ENCODE measurements around the gene TSHZ3.

Gene TSHZ3

DNA sequence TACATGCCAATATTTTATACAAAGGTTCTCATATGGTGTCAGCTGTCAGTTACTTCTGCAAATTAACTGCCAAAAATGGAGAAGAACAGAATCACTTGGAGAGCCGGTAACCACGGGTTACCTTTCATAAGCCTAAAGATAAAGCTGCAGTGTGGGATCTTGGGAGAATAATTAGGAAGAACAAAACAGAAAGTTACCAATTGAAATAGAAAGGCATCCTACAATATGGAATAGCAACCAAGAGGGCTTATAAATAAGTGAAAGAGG is 74.2 kb downstream of the TSHZ3 start:
- peaks cover 3 to 5% of the 10 kb centered on the region in 2 donors for H3K36me3 ChIP-seq (ENCODE audit: control insufficient read depth in 1 of 2, insufficient read depth in 2 of 2, low read length in 2 of 2)
- H3K27me3 ChIP-seq (ENCODE audit: control insufficient read depth in 1 of 2, insufficient read depth in 2 of 2, low read length in 2 of 2): no peaks in the 10 kb centered on the region
- no peak overlapping the region for H3K4me3 ChIP-seq (ENCODE audit: low read depth in 1 of 2, low read length in 2 of 2)
- H3K9me3 ChIP-seq (ENCODE audit: control insufficient read depth in 1 of 2, low read length in 2 of 2): no peaks in the 10 kb centered on the region
- H3K4me1 ChIP-seq (ENCODE audit: control insufficient read depth in 1 of 2, insufficient read depth in 2 of 2, low read length in 2 of 2): no peaks in the 10 kb centered on the region
- H3K9ac ChIP-seq (ENCODE audit: low read depth in 1 of 2, low read length in 2 of 2): no peak overlapping the region
- H3K27ac ChIP-seq (ENCODE audit: low read depth, low read length): no peak overlapping the region

DNA sequence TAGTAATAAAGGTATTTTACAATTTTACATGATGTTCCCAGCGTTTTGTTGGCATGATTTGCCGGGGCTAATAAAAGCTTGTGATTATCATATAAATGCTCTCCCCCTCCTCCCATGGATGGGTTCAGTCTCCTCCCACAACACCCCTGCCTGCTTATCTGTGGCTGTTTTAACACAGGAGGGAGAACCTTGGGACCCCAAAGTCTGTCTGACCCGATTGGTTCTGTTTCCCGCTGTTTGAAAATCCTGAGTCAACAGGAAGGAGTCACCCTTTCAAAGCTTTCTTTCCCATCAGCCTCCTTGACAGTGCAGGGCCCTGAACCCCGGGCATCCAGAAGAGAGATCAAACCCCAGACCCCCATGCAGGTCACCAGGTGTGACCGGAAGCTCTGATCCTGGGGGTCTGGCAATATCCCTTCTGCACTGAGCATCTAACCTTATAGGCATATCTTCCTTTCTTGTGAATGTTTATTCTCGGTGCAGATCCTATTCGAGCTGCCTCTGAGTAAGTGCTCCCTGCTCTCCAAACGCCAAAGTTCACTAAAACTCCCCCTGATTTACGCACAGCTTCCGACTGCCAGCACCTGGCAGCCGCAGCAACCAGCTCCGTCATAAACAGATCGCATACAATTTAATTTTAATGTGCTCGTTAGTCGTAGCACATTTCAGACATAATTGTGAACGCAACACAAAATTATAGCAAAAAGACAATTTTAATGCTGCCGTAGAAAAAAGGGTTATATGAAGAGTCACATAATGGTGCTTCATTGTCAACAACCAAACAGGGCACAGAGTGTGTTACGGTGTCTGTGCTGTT is 74.8 kb downstream of the TSHZ3 start:
- Histone ChIP-seq H3K27me3 (ENCODE audit: control insufficient read depth in 1 of 2, insufficient read depth in 2 of 2, low read length in 2 of 2) (no peaks in the 10 kb centered on the region), H3K4me3 (ENCODE audit: low read depth in 1 of 2, low read length in 2 of 2) (no peak overlapping the region), H3K27ac (ENCODE audit: low read depth, low read length) (no peak overlapping the region), H3K9me3 (ENCODE audit: control insufficient read depth in 1 of 2, low read length in 2 of 2) (no peaks in the 10 kb centered on the region), H3K36me3 (ENCODE audit: control insufficient read depth in 1 of 2, insufficient read depth in 2 of 2, low read length in 2 of 2) (peaks cover 3 to 5% of the 10 kb centered on the region in 2 donors), H3K9ac (ENCODE audit: low read depth in 1 of 2, low read length in 2 of 2) (no peak overlapping the region), H3K4me1 (ENCODE audit: control insufficient read depth in 1 of 2, insufficient read depth in 2 of 2, low read length in 2 of 2) (no peaks in the 10 kb centered on the region)

DNA sequence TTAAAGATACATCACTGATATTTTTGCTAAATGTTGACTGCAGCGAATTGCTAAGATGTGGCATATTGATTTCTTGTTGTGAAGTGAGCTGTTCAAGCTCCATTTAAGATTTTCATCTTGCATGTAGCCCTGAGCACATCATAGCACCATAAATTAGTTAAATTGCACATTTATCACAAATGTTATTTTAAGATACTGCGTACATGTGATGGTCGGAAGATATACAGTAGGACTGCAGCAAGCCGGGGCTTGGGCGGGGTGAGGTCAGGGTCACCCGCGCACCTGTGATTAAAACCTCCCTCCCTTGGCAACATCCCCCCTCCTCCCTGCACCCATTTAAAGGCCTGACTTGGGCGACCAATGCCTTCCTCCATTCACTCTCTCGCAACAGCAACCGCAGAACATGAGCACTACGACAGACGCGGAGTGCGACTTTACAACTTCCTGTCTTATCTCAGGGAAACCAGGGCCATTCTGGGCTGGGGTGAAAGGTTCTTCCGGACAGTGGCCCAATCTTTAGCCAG is 76.6 kb downstream of the TSHZ3 start:
- H3K9ac ChIP-seq (ENCODE audit: low read depth in 1 of 2, low read length in 2 of 2): no peak overlapping the region
- H3K36me3 ChIP-seq (ENCODE audit: control insufficient read depth in 1 of 2, insufficient read depth in 2 of 2, low read length in 2 of 2): no peaks in the 10 kb centered on the region
- no peaks in the 10 kb centered on the region for H3K4me1 ChIP-seq (ENCODE audit: control insufficient read depth in 1 of 2, insufficient read depth in 2 of 2, low read length in 2 of 2)
- H3K4me3 ChIP-seq (ENCODE audit: low read depth in 1 of 2, low read length in 2 of 2): no peak overlapping the region
- no peak overlapping the region for H3K27ac ChIP-seq (ENCODE audit: low read depth, low read length)
- no peaks in the 10 kb centered on the region for H3K9me3 ChIP-seq (ENCODE audit: control insufficient read depth in 1 of 2, low read length in 2 of 2)
- H3K27me3 ChIP-seq (ENCODE audit: control insufficient read depth in 1 of 2, insufficient read depth in 2 of 2, low read length in 2 of 2): no peaks in the 10 kb centered on the region

DNA sequence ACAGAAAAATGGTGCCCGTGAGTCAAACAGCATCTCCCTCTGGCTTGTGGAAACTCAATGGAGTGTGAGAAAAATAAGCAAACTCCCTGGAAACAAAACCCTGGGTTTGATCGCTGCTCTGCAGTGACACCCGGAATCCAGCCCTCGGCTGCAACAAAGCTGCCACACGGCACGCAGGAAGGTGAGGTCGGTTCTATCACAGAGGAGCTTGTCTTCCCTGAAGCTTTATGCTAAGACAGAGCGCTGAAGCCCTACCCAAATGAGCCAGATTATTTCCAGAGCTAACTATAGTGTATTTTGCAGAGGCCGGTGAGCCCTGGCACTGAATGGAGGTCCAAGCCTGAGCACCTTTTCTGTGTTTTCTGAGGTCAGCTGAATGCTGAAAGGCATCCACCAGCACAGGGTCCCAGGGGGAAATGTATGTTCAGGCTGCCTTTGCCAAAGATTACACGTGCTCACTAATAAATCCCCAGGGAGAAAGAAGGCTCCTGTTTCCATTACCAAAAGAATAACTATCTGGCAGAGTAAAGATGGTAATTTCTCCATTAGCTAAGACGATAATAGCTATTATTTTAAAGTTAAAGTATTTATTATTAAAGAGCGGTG is 77.8 kb downstream of the TSHZ3 start:
- H3K4me1 ChIP-seq (ENCODE audit: control insufficient read depth in 1 of 2, insufficient read depth in 2 of 2, low read length in 2 of 2): no peaks in the 10 kb centered on the region
- H3K27ac ChIP-seq (ENCODE audit: low read depth, low read length): no peak overlapping the region
- no peak overlapping the region for H3K4me3 ChIP-seq (ENCODE audit: low read depth in 1 of 2, low read length in 2 of 2)
- no peaks in the 10 kb centered on the region for H3K36me3 ChIP-seq (ENCODE audit: control insufficient read depth in 1 of 2, insufficient read depth in 2 of 2, low read length in 2 of 2)
- no peak overlapping the region for H3K9ac ChIP-seq (ENCODE audit: low read depth in 1 of 2, low read length in 2 of 2)
- no peaks in the 10 kb centered on the region for H3K9me3 ChIP-seq (ENCODE audit: control insufficient read depth in 1 of 2, low read length in 2 of 2)
- no peaks in the 10 kb centered on the region for H3K27me3 ChIP-seq (ENCODE audit: control insufficient read depth in 1 of 2, insufficient read depth in 2 of 2, low read length in 2 of 2)

DNA sequence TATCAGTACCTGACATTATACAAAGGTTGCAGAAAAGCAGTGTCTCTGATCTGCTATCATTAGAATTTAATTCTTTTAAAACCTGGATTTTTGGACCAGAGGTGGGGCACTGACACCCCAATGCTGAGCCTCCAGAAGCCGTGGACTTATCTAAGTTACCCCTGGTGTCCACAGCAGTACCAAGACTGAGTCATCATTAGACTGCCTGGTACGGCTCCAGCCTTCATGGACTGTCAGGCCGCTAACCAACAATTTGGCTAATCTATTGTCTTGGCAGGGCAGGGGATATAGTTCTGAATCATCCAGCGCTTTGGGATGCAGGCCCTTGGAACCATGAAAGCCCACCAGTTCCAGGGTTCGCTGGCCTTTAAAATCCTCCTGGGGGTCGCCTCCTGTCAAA is 78.3 kb downstream of the TSHZ3 start:
- H3K4me1 ChIP-seq (ENCODE audit: control insufficient read depth in 1 of 2, insufficient read depth in 2 of 2, low read length in 2 of 2): no peaks in the 10 kb centered on the region
- H3K27me3 ChIP-seq (ENCODE audit: control insufficient read depth in 1 of 2, insufficient read depth in 2 of 2, low read length in 2 of 2): no peaks in the 10 kb centered on the region
- no peak overlapping the region for H3K27ac ChIP-seq (ENCODE audit: low read depth, low read length)
- H3K9me3 ChIP-seq (ENCODE audit: control insufficient read depth in 1 of 2, low read length in 2 of 2): no peaks in the 10 kb centered on the region
- H3K4me3 ChIP-seq (ENCODE audit: low read depth in 1 of 2, low read length in 2 of 2): no peak overlapping the region
- H3K9ac ChIP-seq (ENCODE audit: low read depth in 1 of 2, low read length in 2 of 2): no peak overlapping the region
- no peaks in the 10 kb centered on the region for H3K36me3 ChIP-seq (ENCODE audit: control insufficient read depth in 1 of 2, insufficient read depth in 2 of 2, low read length in 2 of 2)

DNA sequence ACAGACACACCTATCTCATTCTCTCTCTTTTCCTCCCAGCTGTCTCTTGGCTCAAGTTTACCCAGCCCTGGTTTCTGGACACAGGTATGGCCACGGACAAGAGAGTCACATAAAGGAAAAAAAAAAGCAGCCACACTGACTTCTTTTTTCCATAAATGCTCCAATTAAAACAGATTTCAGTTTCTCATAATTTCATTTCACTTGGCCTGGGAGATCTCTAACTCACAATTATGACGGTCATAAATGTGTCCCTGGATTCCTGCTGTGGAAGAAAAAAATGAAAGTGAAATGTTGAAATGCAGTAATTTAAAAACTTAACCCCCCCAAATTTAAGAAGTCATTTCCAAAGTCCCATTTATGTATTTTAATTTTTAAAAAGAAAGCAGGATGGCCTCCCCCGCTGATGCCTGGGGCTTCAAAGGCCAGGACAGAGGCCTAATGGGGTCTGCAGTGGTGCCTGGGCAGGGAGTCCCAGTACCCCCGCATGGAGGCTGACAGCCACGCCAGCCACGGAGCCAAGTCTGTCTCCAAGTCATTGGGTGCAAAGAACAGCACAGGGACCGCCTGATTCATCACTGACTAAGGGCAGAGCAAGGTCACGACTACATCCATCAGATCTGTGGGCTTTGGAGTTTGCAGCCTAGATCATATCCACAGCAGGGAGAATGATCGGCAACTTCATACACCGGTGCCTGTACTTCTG is 79.7 kb downstream of the TSHZ3 start:
- H3K4me1 ChIP-seq (ENCODE audit: control insufficient read depth in 1 of 2, insufficient read depth in 2 of 2, low read length in 2 of 2): no peaks in the 10 kb centered on the region
- no peak overlapping the region for H3K9ac ChIP-seq (ENCODE audit: low read depth in 1 of 2, low read length in 2 of 2)
- H3K4me3 ChIP-seq (ENCODE audit: low read depth in 1 of 2, low read length in 2 of 2): no peak overlapping the region
- H3K27ac ChIP-seq (ENCODE audit: low read depth, low read length): no peak overlapping the region
- no peaks in the 10 kb centered on the region for H3K27me3 ChIP-seq (ENCODE audit: control insufficient read depth in 1 of 2, insufficient read depth in 2 of 2, low read length in 2 of 2)
- H3K36me3 ChIP-seq (ENCODE audit: control insufficient read depth in 1 of 2, insufficient read depth in 2 of 2, low read length in 2 of 2): no peaks in the 10 kb centered on the region
- no peaks in the 10 kb centered on the region for H3K9me3 ChIP-seq (ENCODE audit: control insufficient read depth in 1 of 2, low read length in 2 of 2)

DNA sequence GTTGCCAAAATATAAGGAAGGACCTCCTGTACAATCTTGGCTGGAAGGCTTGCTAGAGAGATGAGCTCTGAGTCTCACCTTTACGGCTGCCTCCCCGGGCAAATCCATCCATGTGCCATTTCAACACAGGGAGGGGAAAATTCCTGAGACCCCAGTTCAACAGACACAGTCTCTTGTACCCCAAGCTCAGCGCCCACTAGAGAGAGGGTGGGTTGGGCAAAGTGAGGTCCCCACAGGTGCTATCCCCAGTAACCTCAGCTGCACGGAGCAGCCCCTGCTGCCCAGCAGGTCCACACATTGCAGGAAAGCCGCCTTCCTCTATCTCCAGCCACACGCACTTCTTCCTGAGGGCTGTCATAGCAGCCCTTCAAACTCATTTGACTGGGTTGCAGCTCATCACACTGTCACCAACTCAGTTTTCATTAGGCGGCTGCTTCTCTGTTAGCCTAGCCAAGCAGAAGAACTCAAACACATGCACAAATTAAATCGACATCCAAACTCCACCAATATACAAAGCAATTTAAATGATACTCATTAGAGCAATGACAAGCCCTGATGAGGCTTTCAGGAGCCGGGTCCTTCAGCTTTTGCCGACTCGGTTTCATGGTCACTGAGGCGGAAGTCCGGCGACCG is 80.4 kb downstream of the TSHZ3 start:
- H3K27me3 ChIP-seq (ENCODE audit: control insufficient read depth in 1 of 2, insufficient read depth in 2 of 2, low read length in 2 of 2): no peaks in the 10 kb centered on the region
- H3K27ac ChIP-seq (ENCODE audit: low read depth, low read length): no peak overlapping the region
- H3K9me3 ChIP-seq (ENCODE audit: control insufficient read depth in 1 of 2, low read length in 2 of 2): no peaks in the 10 kb centered on the region
- H3K36me3 ChIP-seq (ENCODE audit: control insufficient read depth in 1 of 2, insufficient read depth in 2 of 2, low read length in 2 of 2): no peaks in the 10 kb centered on the region
- H3K9ac ChIP-seq (ENCODE audit: low read depth in 1 of 2, low read length in 2 of 2): no peak overlapping the region
- no peak overlapping the region for H3K4me3 ChIP-seq (ENCODE audit: low read depth in 1 of 2, low read length in 2 of 2)
- H3K4me1 ChIP-seq (ENCODE audit: control insufficient read depth in 1 of 2, insufficient read depth in 2 of 2, low read length in 2 of 2): no peaks in the 10 kb centered on the region

DNA sequence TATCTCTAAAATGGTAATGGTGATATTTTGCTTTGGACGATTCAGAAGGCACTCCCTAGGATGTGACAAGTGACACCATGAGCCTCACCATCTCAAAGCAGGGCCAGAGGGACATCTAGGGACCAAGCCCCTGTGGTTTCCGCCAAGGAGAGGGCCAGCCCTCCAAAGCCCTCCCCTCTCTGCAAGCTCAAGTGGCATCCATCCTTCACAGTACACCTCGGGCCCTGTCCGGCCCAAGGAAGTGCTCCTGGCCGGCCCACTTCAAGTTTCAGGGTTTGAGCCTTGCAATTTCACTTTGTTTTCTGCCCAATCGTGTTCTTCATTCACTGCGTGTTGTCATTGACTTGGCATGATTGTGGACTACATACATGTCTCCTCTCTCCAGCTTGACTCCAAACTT is 82.5 kb downstream of the TSHZ3 start:
- Histone ChIP-seq H3K27ac (ENCODE audit: low read depth, low read length) (no peak overlapping the region), H3K4me1 (ENCODE audit: control insufficient read depth in 1 of 2, insufficient read depth in 2 of 2, low read length in 2 of 2) (no peaks in the 10 kb centered on the region), H3K9ac (ENCODE audit: low read depth in 1 of 2, low read length in 2 of 2) (no peak overlapping the region), H3K36me3 (ENCODE audit: control insufficient read depth in 1 of 2, insufficient read depth in 2 of 2, low read length in 2 of 2) (no peaks in the 10 kb centered on the region), H3K4me3 (ENCODE audit: low read depth in 1 of 2, low read length in 2 of 2) (no peak overlapping the region), H3K27me3 (ENCODE audit: control insufficient read depth in 1 of 2, insufficient read depth in 2 of 2, low read length in 2 of 2) (peaks cover 0 to 5% of the 10 kb centered on the region in 2 donors), H3K9me3 (ENCODE audit: control insufficient read depth in 1 of 2, low read length in 2 of 2) (no peaks in the 10 kb centered on the region)

DNA sequence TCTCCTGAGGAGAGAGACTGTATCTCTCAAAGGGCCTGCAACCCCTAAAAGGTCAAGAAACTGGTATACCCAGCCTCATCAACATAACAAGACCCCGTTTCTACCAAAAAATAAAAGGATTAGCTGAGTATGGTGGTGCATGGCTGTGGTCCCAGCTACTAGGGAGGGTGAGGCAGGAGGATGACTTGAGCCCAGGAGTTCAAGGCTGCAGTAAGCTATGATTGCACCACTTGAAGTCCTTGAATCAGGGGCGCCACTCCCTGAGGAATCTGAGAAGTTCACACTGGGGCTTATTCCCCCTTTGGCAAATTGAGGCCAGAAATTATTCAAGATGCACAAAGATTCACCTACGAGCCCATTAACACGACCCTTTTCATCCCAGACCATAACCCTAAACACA is 83.0 kb downstream of the TSHZ3 start:
- no peaks in the 10 kb centered on the region for H3K9me3 ChIP-seq (ENCODE audit: control insufficient read depth in 1 of 2, low read length in 2 of 2)
- H3K27me3 ChIP-seq (ENCODE audit: control insufficient read depth in 1 of 2, insufficient read depth in 2 of 2, low read length in 2 of 2): peaks cover 0 to 5% of the 10 kb centered on the region in 2 donors
- H3K4me1 ChIP-seq (ENCODE audit: control insufficient read depth in 1 of 2, insufficient read depth in 2 of 2, low read length in 2 of 2): no peaks in the 10 kb centered on the region
- no peak overlapping the region for H3K9ac ChIP-seq (ENCODE audit: low read depth in 1 of 2, low read length in 2 of 2)
- H3K27ac ChIP-seq (ENCODE audit: low read depth, low read length): no peak overlapping the region
- H3K4me3 ChIP-seq (ENCODE audit: low read depth in 1 of 2, low read length in 2 of 2): no peak overlapping the region
- no peaks in the 10 kb centered on the region for H3K36me3 ChIP-seq (ENCODE audit: control insufficient read depth in 1 of 2, insufficient read depth in 2 of 2, low read length in 2 of 2)
